Activated CD4-positive, alpha-beta T cell treated with anti-CD3 and anti-CD28 coated beads, Interleukin-2, amount 50 U/mL, for 4 hours (primary cell): ENCODE measurements around the gene SLC29A4.
"Not testable (repeated sequence)": the region's sequence is repeated elsewhere in the genome, so short reads cannot be mapped to it uniquely, and the experiment has no call there.

ENCODE experiments used
- DNase-seq, 2 experiments: peaks; one replicate each; pipeline ENCODE4 v3.0.0-alpha.2; 2020

Gene SLC29A4

DNA sequence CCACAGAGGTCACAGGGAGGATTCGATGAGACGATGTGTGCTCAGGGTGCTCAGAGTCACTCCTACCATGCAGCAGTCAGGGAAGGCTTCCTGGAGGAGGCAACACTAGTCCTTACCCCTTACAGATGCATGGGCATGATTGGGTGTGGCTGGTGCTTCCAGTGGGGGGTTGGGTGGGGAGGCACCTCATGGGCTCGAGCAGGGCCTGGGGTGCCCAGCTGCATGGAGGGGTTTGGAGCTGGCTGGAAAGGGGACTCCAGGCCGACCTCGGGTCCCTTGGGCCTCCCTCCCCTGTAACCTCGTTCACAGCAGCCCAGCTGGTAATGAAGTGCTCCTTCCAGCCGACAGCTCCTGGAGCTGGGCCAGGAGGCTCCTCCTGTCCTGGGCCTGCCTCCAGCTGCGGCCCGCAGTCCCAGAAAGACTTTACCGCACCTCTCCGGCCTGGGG is 7.7 kb upstream of the SLC29A4 start:
- DNase-seq = not testable (repeated sequence)

DNA sequence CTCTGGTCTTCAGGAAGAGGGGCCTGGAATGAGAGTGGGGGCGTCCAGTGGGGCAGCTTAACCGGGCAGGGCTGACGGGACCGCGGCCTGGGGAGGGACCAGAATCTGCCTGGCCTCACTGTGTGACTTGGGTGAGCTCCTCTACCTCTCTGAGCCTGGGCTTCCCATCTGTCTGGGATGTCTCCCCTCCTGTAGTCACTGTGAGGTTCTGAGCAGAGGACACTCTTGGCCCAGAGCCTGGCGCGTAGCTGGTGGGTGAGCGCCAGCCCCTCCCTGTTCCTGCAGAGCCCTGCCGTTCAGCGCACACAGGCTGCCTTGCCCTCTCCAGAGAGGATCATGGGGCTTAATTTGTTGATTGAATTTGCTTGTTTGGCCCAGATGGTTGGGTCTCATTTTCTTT is 7.2 kb upstream of the SLC29A4 start:
- not testable (repeated sequence) for DNase-seq

DNA sequence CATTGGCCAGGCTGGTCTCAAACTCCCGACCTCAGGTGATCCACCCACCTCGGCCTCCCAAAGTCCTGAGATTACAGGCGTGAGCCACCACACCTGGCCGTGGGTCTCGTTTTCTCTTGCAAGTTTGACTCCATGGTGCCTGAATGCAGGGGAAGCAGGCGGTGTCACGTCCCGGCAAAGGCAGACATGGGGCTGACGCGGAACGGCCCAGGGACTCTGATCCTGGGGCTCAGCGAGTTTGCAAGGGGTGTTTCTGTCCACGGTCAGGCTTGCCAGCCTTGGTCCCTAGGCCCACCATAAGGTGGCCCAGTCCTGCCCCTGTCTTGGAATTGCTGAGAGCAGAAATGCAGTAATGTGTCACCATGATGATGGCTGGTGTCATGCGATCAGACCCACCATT is 6.6 kb upstream of the SLC29A4 start:
- DNase-seq = not testable (repeated sequence)

DNA sequence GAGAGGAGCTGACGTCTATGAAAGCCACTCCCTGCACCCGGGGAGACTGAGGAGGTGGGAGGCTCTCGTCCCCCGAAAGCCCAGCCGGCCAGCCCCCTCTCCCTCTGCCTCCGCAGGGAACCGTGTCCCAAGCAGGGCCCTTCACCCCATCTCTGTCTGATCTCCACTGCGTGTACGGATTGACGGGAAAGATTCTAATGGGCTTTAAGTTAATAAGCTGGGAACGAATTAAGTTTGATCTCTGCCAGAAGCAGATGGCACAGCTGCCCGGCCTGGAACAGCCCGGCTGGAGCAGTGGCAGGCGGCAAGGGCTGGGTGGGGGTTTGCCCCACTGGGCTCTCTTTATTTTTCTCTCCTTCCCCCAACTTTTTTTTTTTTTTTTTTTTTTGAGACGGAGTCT is 6.1 kb upstream of the SLC29A4 start:
- no peak for DNase-seq

DNA sequence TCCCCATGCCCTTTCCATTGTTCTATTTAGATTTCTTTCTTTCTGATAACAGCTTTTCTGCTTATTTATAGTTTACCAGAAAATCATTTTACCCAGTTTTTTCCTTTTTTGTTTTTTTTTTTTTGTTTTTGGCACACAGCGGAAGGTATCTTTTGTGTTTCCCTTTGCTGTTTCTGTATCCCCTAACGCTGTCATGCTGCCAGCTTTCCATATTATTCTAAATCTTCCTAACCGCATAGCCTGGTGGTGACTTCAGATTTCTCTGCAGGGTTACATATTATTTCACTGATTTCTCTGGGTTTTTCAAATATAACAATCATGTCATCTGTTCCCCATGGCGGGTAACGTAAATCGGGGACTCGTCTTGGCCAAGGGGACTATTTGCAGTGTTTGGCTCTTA is 4.0 kb upstream of the SLC29A4 start:
- no peak for DNase-seq

DNA sequence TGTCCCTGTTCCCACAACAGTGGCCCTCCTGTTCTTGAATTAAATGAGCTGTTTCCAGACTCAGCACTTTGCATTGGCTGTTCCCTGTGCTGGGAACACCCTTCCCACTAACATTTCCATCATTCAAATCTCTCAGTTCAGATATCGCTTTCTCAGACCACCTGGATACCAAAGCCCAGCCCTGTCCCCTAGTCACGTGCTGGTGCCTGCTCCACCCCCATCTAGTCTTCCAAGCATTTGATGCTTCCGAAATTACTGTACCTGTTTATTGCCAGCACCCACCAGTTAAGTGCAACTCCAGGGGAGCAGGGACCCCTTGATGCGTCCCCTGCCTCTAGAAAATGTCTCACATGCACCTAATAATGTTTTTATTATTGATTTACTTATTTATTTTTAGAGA is 3.0 kb upstream of the SLC29A4 start:
- no peak for DNase-seq

DNA sequence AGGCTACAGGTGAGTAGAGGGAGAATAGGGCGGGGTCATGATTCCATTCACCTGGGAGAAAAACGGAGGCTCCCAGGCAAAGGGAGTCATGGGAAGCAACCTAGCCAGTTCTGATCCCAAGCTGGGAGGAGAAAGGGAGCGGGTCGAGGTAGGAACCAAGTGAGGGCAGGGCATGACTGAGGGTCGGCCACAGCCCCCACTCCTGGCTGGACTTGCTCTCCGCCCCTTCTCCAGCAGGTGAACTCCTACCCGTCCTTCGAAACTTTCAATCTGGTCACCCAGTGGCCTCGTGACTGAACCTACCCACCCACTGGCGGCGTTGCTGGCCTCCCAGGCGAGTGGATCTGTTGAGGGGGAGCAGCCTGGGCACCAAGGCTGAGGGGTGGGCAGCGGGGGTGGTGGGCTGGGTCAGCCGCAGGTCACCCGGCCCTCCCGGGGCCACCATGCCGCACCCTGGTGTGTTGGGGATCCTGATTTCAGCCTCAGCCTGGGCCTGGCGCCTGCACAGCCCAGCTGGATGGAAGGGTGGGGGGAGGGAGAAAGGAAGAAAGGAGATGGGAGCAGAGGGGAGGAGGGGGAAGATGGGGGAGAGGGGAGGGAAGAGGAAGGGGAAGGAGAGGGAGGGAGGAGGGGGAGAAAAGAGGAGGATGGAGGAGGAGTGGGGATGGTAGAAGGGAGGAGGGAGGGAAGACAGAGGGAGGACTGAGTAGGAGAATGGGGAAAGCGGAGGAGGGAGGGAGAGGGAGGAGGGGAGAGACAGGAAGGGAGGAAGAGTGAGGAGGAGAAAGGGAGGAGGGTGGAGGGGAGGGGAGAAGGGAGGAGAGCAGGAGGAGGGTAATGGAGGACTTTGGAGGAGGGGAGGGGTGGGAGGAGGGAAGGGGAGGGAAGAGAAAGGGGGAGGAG is 894 bp upstream of the SLC29A4 start:
- not testable (repeated sequence) for DNase-seq

DNA sequence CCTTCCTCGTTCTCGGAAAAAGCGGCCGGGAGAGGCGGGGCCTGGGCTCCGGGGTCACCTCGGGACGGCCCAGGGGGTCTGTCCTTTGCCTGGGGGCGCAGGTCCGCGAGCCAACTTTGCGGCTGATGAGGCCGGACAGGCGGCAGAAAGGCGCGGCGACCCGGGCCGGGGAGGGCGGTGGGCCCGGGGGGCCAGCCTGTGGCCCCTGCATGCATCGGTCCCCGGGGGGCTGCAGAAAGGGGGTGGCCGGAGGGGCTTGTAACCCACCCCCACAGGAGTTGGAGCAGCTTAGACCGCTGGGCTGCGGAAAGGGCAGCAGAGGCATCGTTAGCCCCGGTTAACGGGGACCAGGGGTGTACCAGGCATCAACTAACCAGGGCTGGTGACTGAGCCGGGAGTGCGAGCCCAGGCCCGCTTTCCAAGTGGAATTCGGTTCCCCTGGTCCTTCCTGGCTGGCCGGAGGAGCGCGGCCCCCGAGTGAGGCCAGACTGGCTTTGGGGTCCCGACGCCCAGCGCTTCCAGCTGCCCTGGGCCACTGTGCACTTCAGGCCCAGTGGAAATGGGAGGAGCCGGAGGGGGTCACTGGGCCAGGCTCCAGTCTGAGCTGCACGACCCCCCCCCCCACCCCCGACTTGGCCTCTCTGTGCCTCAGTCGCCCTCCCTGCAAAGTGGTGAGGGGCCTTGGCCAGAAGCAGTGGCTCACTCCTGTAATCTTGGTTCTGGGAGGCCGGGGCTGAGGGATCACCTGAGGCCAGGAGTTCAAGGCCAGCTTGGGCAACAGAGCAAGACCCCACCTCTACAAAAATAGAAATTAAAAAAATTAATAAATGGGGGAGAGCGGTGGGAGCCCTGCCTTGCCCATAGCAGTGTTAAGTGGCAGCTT is 919 bp downstream of the SLC29A4 start:
- no peak for DNase-seq

DNA sequence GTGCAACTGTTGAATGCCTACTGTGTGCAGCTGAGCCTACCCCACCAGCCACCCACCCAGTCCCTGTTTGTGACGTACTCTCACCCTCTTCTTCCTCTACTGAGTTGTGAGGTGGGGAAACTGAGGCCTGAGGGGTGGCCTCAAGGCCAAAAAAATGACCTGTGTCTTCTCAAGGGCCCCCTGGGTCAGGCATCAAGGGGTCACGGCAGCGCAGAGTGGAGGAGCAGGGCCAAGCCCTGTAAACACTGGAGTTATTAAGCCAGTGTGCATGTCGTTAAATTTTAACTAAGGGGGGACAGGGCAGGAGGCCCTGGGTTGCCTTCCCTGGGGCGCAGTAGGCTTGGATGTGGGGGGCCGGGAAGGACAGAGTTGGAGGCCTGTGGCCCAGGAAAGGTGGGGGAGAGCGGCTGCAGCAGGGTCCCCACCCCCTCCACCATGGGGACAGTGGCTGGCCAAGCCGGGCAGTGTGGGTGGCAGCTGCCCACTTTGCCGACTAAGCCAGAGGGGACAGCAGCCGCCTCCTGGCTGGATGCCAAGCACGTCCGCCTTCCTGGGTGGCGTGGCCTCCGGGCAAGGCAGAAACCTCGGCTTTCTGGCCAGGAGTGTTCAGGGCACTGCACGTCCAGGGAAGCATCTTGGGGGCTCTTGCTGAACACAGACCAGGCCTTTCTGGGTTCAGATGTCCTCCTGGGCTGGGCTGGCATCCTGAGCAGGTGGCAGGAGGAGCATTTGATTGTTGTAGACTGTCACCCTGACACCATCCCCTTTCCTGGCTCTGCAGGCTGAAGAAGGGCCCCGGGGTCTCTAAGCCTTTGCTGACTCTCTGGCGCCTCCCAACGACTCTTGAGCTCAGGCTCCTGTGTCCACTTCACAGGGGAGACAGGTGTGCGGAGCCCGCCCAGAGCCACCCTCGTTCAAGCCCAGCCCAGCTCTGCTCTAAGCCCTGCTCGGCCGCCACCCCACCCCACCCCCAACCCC is 1.9 kb downstream of the SLC29A4 start:
- no peak for DNase-seq

DNA sequence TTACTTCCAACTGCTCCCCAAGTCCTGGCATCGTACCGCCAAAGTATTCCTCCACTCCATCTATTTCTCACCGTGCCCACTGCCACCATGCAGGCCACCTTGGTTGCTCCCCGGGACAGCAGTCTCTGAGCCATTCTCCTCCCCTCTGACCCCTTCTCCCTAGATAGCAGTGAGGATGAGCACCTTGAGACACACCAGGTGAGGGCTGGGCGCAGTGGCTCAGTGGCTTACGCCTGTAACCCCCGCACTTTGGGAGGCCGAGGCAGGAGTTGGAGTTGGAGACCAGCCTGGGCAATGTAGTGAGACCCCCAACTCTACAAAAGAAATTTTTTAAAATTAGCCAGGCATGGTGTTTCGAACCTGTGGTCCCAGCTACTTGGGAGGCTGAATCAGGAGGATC is 4.2 kb downstream of the SLC29A4 start:
- no peak for DNase-seq

DNA sequence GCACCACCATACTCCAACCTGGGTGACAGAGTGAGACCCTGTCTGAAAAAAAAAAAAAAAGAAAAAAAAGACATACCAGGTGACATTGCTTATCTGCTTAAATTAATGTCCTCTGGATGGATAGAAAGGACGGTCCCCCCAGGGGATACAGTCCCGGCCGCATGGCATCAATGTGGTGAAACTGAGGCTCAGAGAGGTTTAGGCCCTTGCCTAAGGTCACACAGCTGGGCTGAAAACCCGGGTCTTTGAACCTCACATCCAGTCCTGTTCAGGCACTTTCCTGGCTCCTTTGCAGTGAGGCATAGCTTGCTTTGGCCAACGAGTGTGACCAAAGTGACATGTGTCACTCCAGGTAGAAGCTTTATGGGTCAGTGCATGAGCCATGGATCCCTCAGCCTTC is 4.6 kb downstream of the SLC29A4 start:
- not testable (repeated sequence) for DNase-seq

DNA sequence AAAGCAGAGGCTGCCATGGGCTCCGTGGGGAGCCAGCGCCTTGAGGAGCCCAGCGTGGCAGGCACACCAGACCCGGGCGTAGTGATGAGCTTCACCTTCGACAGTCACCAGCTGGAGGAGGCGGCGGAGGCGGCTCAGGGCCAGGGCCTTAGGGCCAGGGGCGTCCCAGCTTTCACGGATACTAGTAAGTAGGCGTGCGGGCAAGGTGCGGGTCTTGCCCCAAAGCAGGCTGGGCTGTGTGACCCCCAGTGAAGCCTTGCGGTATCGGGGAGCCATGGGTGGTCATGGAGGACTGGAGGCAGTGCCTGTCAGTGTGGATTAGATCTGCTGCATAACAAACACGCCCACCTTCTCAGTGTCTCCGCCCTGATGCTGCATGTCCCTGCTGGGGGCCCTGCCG is 5.1 kb downstream of the SLC29A4 start:
- DNase-seq = no peak

DNA sequence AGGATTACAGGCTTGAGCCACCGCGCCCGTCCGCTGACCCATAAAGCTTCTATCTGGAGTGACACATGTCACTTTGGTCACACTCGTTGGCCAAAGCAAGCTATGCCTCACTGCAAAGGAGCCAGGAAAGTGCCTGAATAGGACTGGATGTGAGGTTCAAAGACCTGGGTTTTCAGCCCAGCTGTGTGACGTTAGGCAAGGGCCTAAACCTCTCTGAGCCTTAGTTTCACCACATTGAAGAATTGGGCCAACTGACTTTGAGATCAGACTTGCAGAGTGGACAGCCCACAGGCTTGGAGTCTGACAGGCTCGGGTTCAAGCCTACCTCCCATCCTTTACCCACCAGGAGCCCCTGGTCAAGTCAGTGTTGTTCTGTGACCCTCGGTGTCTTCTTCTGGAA is 5.8 kb downstream of the SLC29A4 start:
- DNase-seq = not testable (repeated sequence)

DNA sequence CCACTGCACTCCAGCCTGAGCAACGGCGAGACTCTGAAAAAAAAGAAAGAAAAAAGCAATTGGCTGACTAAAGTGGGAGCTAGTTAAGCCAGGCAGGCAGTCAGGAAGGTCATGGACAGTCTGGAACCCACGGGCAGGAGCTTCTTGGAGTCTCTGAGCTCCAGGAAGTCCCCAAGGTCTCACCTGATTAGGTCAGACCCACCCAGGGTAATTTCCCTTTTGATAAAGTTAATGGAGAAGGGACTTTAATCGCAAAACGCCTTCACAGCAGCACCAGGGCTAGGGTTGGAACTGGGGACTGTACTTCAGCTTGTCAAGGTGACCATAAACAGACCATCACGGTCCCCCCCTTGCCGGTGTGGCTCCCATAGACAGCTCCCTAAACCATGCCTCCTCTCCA is 6.6 kb downstream of the SLC29A4 start:
- DNase-seq = no peak

DNA sequence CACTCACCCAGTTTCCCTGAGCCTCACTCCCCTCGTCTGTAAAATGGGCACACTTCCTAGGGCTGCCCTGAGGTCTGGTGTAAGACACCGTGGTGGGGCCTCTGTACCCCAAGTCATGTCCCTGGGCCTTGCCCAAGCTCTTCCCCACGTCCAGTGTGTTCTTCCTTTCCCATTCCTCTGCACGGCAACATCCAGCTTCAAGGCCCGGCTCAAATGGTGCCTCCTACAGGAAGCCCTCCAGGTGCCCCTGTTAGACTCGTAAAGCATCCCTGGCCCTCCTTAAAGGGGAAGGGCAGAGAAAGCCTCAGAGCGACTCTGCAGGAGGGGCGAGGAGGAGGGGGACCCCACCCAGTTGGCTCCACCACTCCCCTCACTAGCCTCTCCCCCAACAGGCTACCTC is 8.6 kb downstream of the SLC29A4 start:
- no peak for DNase-seq

DNA sequence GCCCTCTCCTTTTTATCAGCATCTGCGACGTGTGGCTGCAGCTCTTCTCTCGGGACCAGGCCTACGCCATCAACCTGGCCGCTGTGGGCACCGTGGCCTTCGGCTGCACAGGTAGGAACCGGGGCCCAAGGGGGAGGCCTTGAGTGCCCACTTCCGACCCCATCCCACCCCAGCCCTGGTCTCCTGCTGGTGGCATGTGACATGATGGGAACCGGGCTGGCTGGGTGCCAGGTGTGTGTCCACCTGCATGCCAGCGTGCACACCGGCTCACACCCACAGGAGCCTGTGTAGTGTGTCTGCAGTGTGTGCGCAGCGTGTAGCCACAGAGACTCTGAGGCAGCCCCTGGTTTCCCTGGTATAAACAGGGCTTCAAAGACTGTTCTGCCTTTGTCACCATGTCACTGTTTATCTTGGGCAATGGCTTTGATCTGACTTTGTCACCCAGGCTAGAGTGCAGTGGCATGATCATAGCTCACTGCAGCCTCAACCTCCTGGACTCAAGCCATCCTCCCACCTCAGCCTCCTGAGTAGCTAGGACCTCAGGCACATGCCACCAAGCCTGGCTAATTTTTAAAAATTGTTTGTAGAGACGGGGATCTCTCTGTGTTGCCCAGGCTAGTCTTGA is 9.1 kb downstream of the SLC29A4 start:
- DNase-seq = not testable (repeated sequence)

DNA sequence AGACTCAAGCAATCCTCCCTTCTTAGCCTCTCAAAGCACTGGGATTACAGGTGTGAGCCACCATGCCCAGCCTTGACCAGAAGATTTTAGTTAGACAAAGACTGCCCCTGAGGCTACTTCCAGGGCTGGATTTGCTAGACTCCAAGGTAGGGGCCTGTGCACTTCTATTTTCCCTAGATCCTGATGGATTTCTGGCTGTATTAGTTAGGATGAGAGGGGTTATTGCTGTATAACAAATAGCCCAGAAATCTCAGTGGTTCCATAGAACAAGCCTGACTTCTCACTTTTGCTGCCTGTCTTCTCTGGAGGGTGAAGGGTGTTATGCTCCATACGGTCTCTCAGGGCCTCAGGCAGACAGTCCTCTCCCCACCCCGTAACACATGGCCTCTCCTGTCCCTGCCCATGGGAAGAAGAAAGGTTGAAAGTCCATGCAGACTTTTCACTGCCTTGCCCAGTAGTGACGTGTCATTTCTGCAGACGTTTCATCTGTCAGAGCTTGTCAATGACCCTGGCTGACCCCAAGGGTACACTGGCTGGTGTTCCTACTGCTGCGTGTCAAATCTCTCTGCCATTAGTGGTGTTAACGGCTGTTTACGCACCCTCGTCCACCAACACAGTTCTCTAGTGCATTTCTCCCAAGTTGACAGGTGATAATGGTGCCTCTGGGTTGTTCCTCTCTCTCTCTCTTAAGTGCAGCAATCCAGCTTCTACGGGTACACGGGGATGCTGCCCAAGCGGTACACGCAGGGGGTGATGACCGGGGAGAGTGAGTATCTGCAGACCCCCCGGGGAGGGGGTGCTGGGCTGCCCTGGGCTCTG is 11.6 kb downstream of the SLC29A4 start:
- no peak for DNase-seq

DNA sequence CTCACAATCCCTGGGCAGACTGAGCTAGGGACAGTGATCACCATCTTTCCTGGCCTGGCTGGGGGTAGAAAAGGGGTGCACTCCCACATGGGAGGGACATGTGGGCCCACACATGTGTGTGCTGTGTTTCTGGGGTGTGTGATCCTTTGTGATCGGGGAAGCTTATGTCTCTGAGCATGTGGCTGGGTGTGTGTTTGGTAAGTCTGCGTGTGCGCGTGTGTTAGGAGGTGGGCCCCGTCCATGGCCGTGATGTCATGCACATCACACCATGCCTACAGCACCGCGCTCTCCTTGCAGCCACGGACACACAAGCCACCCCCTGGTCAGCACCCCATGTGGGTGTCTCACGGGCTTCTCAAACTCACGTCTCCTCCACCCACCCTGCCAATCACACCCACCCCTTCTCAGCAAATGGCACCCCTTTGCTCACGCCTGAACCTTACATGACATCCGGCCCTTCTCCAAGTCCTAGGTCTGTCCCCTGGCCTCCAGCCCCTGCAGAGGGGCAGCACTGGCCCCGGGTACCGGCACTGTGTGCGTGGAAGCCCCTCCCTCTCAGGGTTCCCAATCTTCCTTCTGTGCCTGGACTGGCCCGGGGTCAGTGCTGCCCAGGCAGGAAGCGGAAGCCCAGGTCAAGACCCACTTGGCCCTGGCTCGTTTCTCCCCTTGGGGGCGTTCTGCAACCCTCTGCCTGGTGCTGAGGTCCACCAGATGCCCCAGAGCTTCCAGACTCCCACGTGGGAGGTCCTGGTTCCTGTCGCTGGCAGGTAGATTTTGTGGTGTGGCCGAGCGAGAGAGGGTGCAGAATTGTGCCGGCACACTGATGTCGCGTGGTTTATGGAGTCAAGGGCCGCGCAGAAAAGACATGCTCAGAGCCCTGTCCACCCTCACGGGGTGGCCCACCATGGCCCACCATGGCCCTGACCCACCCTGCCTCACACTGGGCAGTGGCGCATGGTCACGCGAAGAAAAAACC is 12.6 kb downstream of the SLC29A4 start:
- no peak for DNase-seq

DNA sequence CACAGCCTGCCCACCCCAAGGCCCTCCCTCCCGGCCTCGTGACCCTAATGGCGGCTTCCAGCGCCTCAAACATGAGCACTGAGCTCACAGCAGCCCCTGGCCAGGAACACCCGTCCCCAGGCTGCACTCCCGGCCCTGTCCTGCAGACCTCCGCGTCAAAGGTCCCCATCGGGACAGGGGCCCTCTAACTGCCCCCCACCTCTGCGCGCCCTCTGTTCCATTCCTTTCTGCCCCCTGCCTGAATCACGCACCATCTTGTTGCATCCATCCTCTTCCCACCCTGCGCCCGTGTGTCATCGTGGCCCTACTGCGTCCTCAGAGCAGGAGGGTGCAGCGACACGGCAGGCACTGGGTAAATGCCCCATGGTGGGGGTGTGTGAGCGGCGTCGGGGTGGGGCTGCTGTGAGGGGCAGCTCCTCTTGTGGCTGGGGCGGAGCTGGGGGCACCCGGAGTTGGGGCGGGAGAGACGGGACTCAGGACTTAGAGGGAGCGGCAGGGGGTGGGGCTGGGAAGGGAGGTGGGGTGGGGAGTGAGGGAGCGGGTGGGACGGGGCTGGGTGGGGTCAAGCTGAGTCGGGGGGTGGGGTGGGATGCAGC is 13.4 kb downstream of the SLC29A4 start:
- DNase-seq = no peak
